HepG2 (cell line): ENCODE results near the gene DNAJC12. TPM values are rescaled to one million over a fixed set of nuclear protein-coding genes. Genes with fewer than 3 reads are reported as not detected.

Experiments
- BRCA1 ChIP-seq: sonication (generic); formaldehyde crosslinking; IDR thresholded peaks from 2 replicates; pipeline ENCODE4 v1.4.0; 2020; ENCODE audit warnings: missing genetic modification reagents
- DNMT3B ChIP-seq: conservative IDR thresholded peaks from 2 replicates; pipeline ENCODE4 v1.6.1; 2016; ENCODE audit warnings: missing biosample characterization, control low read depth
- ETV5 ChIP-seq: IDR thresholded peaks from 2 replicates; pipeline ENCODE4 v1.6.1; 2018; ENCODE audit warnings: missing biosample characterization, missing genetic modification reagents, inconsistent platforms, borderline replicate concordance
- IKZF1 ChIP-seq: fragments of 450-650 bp; IDR thresholded peaks from 2 replicates; pipeline ENCODE4 v1.7.1; 2016
- MIXL1 ChIP-seq: IDR thresholded peaks from 2 replicates; pipeline ENCODE4 v1.6.1; 2016
- MXI1 ChIP-seq: IDR thresholded peaks from 3 replicates; pipeline ENCODE4 v1.6.1; 2012; ENCODE audit warnings: low read depth, low read length, inconsistent platforms, borderline replicate concordance
- RFX1 ChIP-seq: fragments of 450-650 bp; IDR thresholded peaks from 2 replicates; pipeline ENCODE4 v1.6.1; 2017
- SOX5 ChIP-seq: IDR thresholded peaks from 2 replicates; pipeline ENCODE4 v1.6.1; 2016; ENCODE audit warnings: borderline replicate concordance
- ZNF816 ChIP-seq: sonication (generic); formaldehyde crosslinking; IDR thresholded peaks from 2 replicates; pipeline ENCODE4 v1.8.0; 2022; ENCODE audit warnings: missing genetic modification reagents, mild to moderate bottlenecking, borderline replicate concordance
- polyA plus RNA-seq, 8 experiments: library from polyadenylated mRNA; depleted of rRNA in 3 of 8; stranded (reverse) in 7 of 8; unstranded in 1 of 8; fragments of >200 nt; fragmentation: Illumina TruSeq in 4 of 8; extraction: Trizol in 4 of 8; gene quantifications; 2 replicates each; pipeline versions ENCODE4 v1.2.1 to v1.2.3, GENCODE V29; 2011 to 2016; ENCODE audit warnings: low read depth in 4 of 8, missing spikeins in 1 of 8, mixed read lengths in 1 of 8; ENCODE audit not compliant: insufficient read depth in 1 of 8
- total RNA-seq, 5 experiments: library from RNA; depleted of rRNA; stranded (reverse); fragments of >200 nt; fragmentation: Illumina TruSeq; extraction: Trizol; gene quantifications; 2 replicates each; pipeline ENCODE4 v1.2.3, GENCODE V29; 2016; ENCODE audit warnings: low read depth in 1 of 5
- TF ChIP-seq, protein P1 (sequence below): sonication (generic); formaldehyde crosslinking; conservative IDR thresholded peaks from 2 replicates; pipeline ENCODE4 v1.4.0; 2020; ENCODE audit warnings: missing genetic modification reagents
- TF ChIP-seq, protein P2 (sequence below): sonication (generic); formaldehyde crosslinking; IDR thresholded peaks from 2 replicates; pipeline ENCODE4 v1.5.0; 2020; ENCODE audit warnings: mild to moderate bottlenecking, missing genetic modification reagents
- TF ChIP-seq, protein P3 (sequence below): sonication (generic); formaldehyde crosslinking; IDR thresholded peaks from 2 replicates; pipeline ENCODE4 v1.5.0; 2020; ENCODE audit warnings: mild to moderate bottlenecking, missing genetic modification reagents, borderline replicate concordance
- TF ChIP-seq, protein P4 (sequence below): sonication (generic); formaldehyde crosslinking; IDR thresholded peaks from 2 replicates; pipeline ENCODE4 v1.8.0; 2022; ENCODE audit warnings: missing genetic modification reagents, mild to moderate bottlenecking, borderline replicate concordance
- TF ChIP-seq, protein P5 (sequence below): sonication (generic); formaldehyde crosslinking; IDR thresholded peaks from 2 replicates; pipeline ENCODE4 v1.4.0; 2020; ENCODE audit warnings: missing genetic modification reagents
- TF ChIP-seq, protein P6 (sequence below): sonication (generic); formaldehyde crosslinking; IDR thresholded peaks from 2 replicates; pipeline ENCODE4 v1.5.0; 2020; ENCODE audit warnings: mild to moderate bottlenecking, missing genetic modification reagents
- TF ChIP-seq, protein P7 (sequence below): sonication (generic); formaldehyde crosslinking; IDR thresholded peaks from 2 replicates; pipeline ENCODE4 v1.5.0; 2020; ENCODE audit warnings: mild to moderate bottlenecking, low read depth, missing genetic modification reagents, borderline replicate concordance

Gene DNAJC12
- total and polyA plus RNA-seq, 2 of the 13 experiments (the other 11 are each of a cell fraction or from before 2014, with no cell fraction given) = 11.6 to 43.9 TPM

DNA sequence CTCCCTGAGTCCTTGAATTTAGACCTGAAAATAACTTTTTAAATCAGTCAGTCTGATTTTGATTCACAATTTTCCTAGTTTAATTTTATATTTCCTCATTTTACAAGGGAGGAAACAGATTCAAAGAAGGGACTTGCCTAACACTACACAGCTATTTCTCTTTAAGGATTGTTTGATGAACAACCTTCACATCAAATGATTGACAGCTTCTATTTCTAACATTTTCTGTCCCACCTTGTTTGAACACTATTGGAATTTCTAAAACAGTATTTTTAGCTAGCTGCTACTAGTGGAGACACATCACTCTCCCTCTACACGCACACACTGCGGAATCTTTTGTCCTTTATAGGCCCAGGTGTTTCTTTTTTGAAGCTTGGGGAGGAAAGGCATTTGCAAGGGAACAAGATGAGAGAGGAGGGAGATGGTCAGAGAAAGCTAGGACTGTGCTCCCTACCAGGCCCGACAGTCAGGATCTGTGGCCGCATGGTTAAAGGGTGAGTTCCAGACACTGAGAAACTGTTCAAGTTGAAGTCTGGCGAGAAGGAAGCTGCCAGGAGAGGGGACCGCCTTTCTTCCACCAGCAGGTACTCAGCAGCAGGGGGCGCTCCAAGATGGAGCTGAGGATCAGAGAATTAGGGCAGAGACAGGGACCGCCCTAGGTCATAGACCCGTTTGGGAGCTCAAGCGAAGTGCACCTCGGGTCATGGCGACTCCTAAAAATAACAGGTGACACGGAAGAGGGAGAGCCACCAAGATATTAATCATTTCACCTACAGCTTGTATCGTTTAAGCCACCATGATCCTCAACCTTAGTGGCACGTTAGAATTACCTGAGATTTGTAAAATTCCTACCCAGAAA is 49.7 kb downstream of the DNAJC12 start (continued):
- TF ChIP-seq, protein P1, sequence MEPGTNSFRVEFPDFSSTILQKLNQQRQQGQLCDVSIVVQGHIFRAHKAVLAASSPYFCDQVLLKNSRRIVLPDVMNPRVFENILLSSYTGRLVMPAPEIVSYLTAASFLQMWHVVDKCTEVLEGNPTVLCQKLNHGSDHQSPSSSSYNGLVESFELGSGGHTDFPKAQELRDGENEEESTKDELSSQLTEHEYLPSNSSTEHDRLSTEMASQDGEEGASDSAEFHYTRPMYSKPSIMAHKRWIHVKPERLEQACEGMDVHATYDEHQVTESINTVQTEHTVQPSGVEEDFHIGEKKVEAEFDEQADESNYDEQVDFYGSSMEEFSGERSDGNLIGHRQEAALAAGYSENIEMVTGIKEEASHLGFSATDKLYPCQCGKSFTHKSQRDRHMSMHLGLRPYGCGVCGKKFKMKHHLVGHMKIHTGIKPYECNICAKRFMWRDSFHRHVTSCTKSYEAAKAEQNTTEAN (CRISPR knock-in tag) = no peak
- TF ChIP-seq, protein P2, sequence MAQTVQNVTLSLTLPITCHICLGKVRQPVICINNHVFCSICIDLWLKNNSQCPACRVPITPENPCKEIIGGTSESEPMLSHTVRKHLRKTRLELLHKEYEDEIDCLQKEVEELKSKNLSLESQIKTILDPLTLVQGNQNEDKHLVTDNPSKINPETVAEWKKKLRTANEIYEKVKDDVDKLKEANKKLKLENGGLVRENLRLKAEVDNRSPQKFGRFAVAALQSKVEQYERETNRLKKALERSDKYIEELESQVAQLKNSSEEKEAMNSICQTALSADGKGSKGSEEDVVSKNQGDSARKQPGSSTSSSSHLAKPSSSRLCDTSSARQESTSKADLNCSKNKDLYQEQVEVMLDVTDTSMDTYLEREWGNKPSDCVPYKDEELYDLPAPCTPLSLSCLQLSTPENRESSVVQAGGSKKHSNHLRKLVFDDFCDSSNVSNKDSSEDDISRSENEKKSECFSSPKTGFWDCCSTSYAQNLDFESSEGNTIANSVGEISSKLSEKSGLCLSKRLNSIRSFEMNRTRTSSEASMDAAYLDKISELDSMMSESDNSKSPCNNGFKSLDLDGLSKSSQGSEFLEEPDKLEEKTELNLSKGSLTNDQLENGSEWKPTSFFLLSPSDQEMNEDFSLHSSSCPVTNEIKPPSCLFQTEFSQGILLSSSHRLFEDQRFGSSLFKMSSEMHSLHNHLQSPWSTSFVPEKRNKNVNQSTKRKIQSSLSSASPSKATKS (CRISPR knock-in tag) = no peak
- TF ChIP-seq, protein P3, sequence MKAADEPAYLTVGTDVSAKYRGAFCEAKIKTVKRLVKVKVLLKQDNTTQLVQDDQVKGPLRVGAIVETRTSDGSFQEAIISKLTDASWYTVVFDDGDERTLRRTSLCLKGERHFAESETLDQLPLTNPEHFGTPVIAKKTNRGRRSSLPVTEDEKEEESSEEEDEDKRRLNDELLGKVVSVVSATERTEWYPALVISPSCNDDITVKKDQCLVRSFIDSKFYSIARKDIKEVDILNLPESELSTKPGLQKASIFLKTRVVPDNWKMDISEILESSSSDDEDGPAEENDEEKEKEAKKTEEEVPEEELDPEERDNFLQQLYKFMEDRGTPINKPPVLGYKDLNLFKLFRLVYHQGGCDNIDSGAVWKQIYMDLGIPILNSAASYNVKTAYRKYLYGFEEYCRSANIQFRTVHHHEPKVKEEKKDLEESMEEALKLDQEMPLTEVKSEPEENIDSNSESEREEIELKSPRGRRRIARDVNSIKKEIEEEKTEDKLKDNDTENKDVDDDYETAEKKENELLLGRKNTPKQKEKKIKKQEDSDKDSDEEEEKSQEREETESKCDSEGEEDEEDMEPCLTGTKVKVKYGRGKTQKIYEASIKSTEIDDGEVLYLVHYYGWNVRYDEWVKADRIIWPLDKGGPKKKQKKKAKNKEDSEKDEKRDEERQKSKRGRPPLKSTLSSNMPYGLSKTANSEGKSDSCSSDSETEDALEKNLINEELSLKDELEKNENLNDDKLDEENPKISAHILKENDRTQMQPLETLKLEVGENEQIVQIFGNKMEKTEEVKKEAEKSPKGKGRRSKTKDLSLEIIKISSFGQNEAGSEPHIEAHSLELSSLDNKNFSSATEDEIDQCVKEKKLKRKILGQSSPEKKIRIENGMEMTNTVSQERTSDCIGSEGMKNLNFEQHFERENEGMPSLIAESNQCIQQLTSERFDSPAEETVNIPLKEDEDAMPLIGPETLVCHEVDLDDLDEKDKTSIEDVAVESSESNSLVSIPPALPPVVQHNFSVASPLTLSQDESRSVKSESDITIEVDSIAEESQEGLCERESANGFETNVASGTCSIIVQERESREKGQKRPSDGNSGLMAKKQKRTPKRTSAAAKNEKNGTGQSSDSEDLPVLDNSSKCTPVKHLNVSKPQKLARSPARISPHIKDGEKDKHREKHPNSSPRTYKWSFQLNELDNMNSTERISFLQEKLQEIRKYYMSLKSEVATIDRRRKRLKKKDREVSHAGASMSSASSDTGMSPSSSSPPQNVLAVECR = peak; percentile 37; the same call in 1 of the 2 replicates
- TF ChIP-seq, protein P4, sequence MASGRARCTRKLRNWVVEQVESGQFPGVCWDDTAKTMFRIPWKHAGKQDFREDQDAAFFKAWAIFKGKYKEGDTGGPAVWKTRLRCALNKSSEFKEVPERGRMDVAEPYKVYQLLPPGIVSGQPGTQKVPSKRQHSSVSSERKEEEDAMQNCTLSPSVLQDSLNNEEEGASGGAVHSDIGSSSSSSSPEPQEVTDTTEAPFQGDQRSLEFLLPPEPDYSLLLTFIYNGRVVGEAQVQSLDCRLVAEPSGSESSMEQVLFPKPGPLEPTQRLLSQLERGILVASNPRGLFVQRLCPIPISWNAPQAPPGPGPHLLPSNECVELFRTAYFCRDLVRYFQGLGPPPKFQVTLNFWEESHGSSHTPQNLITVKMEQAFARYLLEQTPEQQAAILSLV (CRISPR knock-in tag) = peak; percentile 62; the same call in 1 of the 2 replicates
- TF ChIP-seq MIXL1 (no peak; the same call in 1 of the 2 replicates), DNMT3B (CRISPR knock-in tag) (no peak), RFX1 (no peak), SOX5 (CRISPR knock-in tag) (0 out of 2 replicates have a peak, but pooled peaks have one; percentile 23), MXI1 (no peak), BRCA1 (CRISPR knock-in tag) (no peak), ETV5 (0 out of 2 replicates have a peak, but pooled peaks have one; percentile 26), IKZF1 (no peak), ZNF816 (CRISPR knock-in tag) (no peak)
- TF ChIP-seq, protein P5, sequence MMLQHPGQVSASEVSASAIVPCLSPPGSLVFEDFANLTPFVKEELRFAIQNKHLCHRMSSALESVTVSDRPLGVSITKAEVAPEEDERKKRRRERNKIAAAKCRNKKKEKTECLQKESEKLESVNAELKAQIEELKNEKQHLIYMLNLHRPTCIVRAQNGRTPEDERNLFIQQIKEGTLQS = no peak
- TF ChIP-seq, protein P6, sequence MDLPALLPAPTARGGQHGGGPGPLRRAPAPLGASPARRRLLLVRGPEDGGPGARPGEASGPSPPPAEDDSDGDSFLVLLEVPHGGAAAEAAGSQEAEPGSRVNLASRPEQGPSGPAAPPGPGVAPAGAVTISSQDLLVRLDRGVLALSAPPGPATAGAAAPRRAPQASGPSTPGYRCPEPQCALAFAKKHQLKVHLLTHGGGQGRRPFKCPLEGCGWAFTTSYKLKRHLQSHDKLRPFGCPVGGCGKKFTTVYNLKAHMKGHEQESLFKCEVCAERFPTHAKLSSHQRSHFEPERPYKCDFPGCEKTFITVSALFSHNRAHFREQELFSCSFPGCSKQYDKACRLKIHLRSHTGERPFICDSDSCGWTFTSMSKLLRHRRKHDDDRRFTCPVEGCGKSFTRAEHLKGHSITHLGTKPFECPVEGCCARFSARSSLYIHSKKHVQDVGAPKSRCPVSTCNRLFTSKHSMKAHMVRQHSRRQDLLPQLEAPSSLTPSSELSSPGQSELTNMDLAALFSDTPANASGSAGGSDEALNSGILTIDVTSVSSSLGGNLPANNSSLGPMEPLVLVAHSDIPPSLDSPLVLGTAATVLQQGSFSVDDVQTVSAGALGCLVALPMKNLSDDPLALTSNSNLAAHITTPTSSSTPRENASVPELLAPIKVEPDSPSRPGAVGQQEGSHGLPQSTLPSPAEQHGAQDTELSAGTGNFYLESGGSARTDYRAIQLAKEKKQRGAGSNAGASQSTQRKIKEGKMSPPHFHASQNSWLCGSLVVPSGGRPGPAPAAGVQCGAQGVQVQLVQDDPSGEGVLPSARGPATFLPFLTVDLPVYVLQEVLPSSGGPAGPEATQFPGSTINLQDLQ (CRISPR knock-in tag) = no peak
- TF ChIP-seq, protein P7, sequence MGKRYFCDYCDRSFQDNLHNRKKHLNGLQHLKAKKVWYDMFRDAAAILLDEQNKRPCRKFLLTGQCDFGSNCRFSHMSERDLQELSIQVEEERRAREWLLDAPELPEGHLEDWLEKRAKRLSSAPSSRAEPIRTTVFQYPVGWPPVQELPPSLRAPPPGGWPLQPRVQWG (CRISPR knock-in tag) = no peak
